Neuronal stem cell (in vitro differentiated cells): ENCODE measurements around the gene PLEKHN1.

ENCODE experiments used
- DNase-seq: peaks from one replicate; pipeline ENCODE4 v3.0.0-alpha.2; 2013; ENCODE audit warnings: low spot score
- H2AFZ ChIP-seq: one replicate; pipeline ENCODE4 v1.6.1; 2013; ENCODE audit warnings: mild to moderate bottlenecking, low read length, inconsistent platforms
- H2AK5ac ChIP-seq: 2 replicates; pipeline ENCODE4 v1.6.1; 2013; ENCODE audit warnings: low read depth, mild to moderate bottlenecking, inconsistent platforms, low read length, moderate library complexity, mixed read lengths
- H2BK120ac ChIP-seq: 2 replicates; pipeline ENCODE4 v1.6.1; 2013; ENCODE audit warnings: low read depth, mild to moderate bottlenecking, inconsistent platforms, low read length, moderate library complexity, mixed read lengths
- H2BK12ac ChIP-seq: one replicate; pipeline ENCODE4 v1.6.1; 2013; ENCODE audit warnings: low read length, inconsistent platforms
- H2BK15ac ChIP-seq: 2 replicates; pipeline ENCODE4 v1.6.1; 2013; ENCODE audit warnings: mild to moderate bottlenecking, low read length, inconsistent platforms, mixed read lengths
- H2BK5ac ChIP-seq: one replicate; pipeline ENCODE4 v1.6.1; 2013; ENCODE audit warnings: inconsistent platforms, mild to moderate bottlenecking, low read length, moderate library complexity
- H3K14ac ChIP-seq: one replicate; pipeline ENCODE4 v1.6.1; 2013; ENCODE audit warnings: low read length, inconsistent platforms
- H3K18ac ChIP-seq: 2 replicates; pipeline ENCODE4 v1.6.1; 2013; ENCODE audit warnings: low read length, inconsistent platforms
- H3K23ac ChIP-seq: 2 replicates; pipeline ENCODE4 v1.6.1; 2013; ENCODE audit warnings: low read depth, mild to moderate bottlenecking, mixed read lengths, low read length, inconsistent platforms; ENCODE audit not compliant: poor library complexity
- H3K27ac ChIP-seq: replicated peaks from 3 replicates; pipeline ENCODE4 v1.5.1; 2013; ENCODE audit warnings: low read length, inconsistent platforms
- H3K27me3 ChIP-seq, 3 experiments: 2 replicates each; pipeline ENCODE4 v1.6.1; 2013; ENCODE audit warnings: low read length in 3 of 3, mild to moderate bottlenecking in 2 of 3, inconsistent platforms in 1 of 3, low read depth in 1 of 3, mixed read lengths in 1 of 3, moderate library complexity in 1 of 3; ENCODE audit not compliant: control insufficient read depth in 3 of 3, insufficient read depth in 3 of 3
- H3K36me3 ChIP-seq, 2 donors: replicated peaks in 1 of 2; 2 replicates each; pipeline ENCODE4 v1.6.1; 2013; ENCODE audit warnings: low read length in 2 of 2; ENCODE audit not compliant: control insufficient read depth in 2 of 2, insufficient read depth in 2 of 2
- H3K4ac ChIP-seq: 2 replicates; pipeline ENCODE4 v1.6.1; 2013; ENCODE audit warnings: inconsistent platforms, mild to moderate bottlenecking, low read length, moderate library complexity
- H3K4me1 ChIP-seq, 2 donors: 1 replicate in 1 of 2; 2 replicates in 1 of 2; pipeline ENCODE4 v1.6.1; 2013; ENCODE audit warnings: low read length in 2 of 2, low read depth in 1 of 2; ENCODE audit not compliant: control insufficient read depth in 2 of 2, insufficient read depth in 1 of 2
- H3K4me2 ChIP-seq: one replicate; pipeline ENCODE4 v1.6.1; 2013; ENCODE audit warnings: mild to moderate bottlenecking, low read length, inconsistent platforms; ENCODE audit not compliant: insufficient read depth, poor library complexity, severe bottlenecking
- H3K4me3 ChIP-seq, 2 donors: 2 replicates each; pipeline ENCODE4 v1.5.1; 2013; ENCODE audit warnings: low read length in 2 of 2, mild to moderate bottlenecking in 2 of 2, inconsistent platforms in 1 of 2, moderate library complexity in 1 of 2
- H3K79me1 ChIP-seq: one replicate; pipeline ENCODE4 v1.6.1; 2013; ENCODE audit warnings: low read depth, mild to moderate bottlenecking, inconsistent platforms, low read length, moderate library complexity
- H3K9ac ChIP-seq: one replicate; pipeline ENCODE4 v1.6.1; 2013; ENCODE audit warnings: mild to moderate bottlenecking, low read depth, low read length, inconsistent platforms; ENCODE audit not compliant: poor library complexity
- H3K9me3 ChIP-seq, 2 donors: replicated peaks in 1 of 2; 2 replicates each; pipeline versions ENCODE3 to v1.6.1; 2013; ENCODE audit warnings: low read length in 2 of 2, mild to moderate bottlenecking in 2 of 2, inconsistent platforms in 1 of 2, low read depth in 1 of 2, mixed read lengths in 1 of 2, moderate library complexity in 1 of 2; ENCODE audit not compliant: control insufficient read depth in 2 of 2, insufficient read depth in 1 of 2
- H4K8ac ChIP-seq: one replicate; pipeline ENCODE4 v1.6.1; 2013; ENCODE audit warnings: low read depth, mild to moderate bottlenecking, inconsistent platforms, low read length, moderate library complexity
- H4K91ac ChIP-seq: one replicate; pipeline ENCODE4 v1.6.1; 2013; ENCODE audit warnings: low read length, low read depth, mild to moderate bottlenecking, inconsistent platforms; ENCODE audit not compliant: poor library complexity
- WGBS, 2 donors: extraction: QIAGEN DNeasy Blood & Tissue Kit; methylation state at CpG; one replicate each; pipeline ENCODE4 v1.1.7; 2013; ENCODE audit warnings: missing lambda C conversion rate in 2 of 2, mixed read lengths in 1 of 2; ENCODE audit not compliant: insufficient read length in 2 of 2, insufficient replicate concordance in 1 of 2; ENCODE audit errors: extremely low coverage in 2 of 2; 5-methylcytosine and 5-hydroxymethylcytosine counted together

Gene PLEKHN1

GRCh38 chr1:970242-970972 is 4.1 kb downstream of the PLEKHN1 start:
- Histone ChIP-seq H3K79me1 (no peaks in the 10 kb centered on the region), H3K14ac (peak overlapping the region; percentile 38), H2AK5ac (peak overlapping the region; percentile 61), H3K18ac (peak overlapping the region; percentile 64), H2BK5ac (no peak overlapping the region), H3K23ac (no peak overlapping the region), H3K27me3 (peaks cover 15 to 95% (median 70%) of the 10 kb centered on the region in 3 experiments), H2AFZ (no peak overlapping the region), H3K27ac (no peak overlapping the region), H2BK15ac (peak overlapping the region; percentile 58), H3K4me2 (no peak overlapping the region), H2BK12ac (no peak overlapping the region), H4K8ac (no peak overlapping the region), H3K4me3 (peak overlapping the region in 1 of 2 donors; percentile 56), H3K4me1 (peaks cover 2 to 14% of the 10 kb centered on the region in 2 donors), H4K91ac (no peak overlapping the region), H3K9ac (no peak overlapping the region), H2BK120ac (no peak overlapping the region), H3K9me3 (peaks cover 0 to 6% of the 10 kb centered on the region in 2 donors), H3K4ac (no peak overlapping the region), H3K36me3 (peaks cover 0 to 2% of the 10 kb centered on the region in 2 donors)
- no peak for DNase-seq
- whole genome bisulfite sequencing, 2 donors: no CpG with 5 or more reads among the region's 33 CpGs

- peaks cover 15 to 97% (median 69%) of the 10 kb centered on the region in 3 experiments for H3K27me3 ChIP-seq
- no peak for DNase-seq
- no CpG with 5 or more reads among the region's 42 CpGs for WGBS, 2 donors
Observed at GRCh38 chr1:970973-971730, 4.9 kb downstream of the PLEKHN1 start.

GRCh38 chr1:971751-972506 is 5.6 kb downstream of the PLEKHN1 start:
- no CpG with 5 or more reads among the region's 34 CpGs for whole genome bisulfite sequencing, 2 donors
- H2BK5ac ChIP-seq: no peak overlapping the region
- no peak overlapping the region for H3K4me3 ChIP-seq
- H3K18ac ChIP-seq: peak overlapping the region; percentile 38
- H3K4me2 ChIP-seq: no peak overlapping the region
- peaks cover 0 to 6% of the 10 kb centered on the region in 2 donors for H3K9me3 ChIP-seq
- no peak overlapping the region for H2BK12ac ChIP-seq
- peaks cover 0 to 2% of the 10 kb centered on the region in 2 donors for H3K36me3 ChIP-seq
- no peaks in the 10 kb centered on the region for H3K79me1 ChIP-seq
- no peak overlapping the region for H3K27ac ChIP-seq
- H2BK15ac ChIP-seq: no peak overlapping the region
- H2AK5ac ChIP-seq: peak overlapping the region; percentile 94
- no peak overlapping the region for H2AFZ ChIP-seq
- peak overlapping the region; percentile 65 for H3K23ac ChIP-seq
- no peak for DNase-seq
- no peak overlapping the region for H3K4ac ChIP-seq
- H3K4me1 ChIP-seq: peaks cover 3 to 6% of the 10 kb centered on the region in 2 donors
- no peak overlapping the region for H4K8ac ChIP-seq
- H3K27me3 ChIP-seq: peaks cover 11 to 91% (median 61%) of the 10 kb centered on the region in 3 experiments
- H3K9ac ChIP-seq: no peak overlapping the region
- H4K91ac ChIP-seq: no peak overlapping the region
- peak overlapping the region; percentile 82 for H3K14ac ChIP-seq
- H2BK120ac ChIP-seq: no peak overlapping the region

More at GRCh38 chr1:970973-971730, 4.9 kb downstream of the PLEKHN1 start:
- H2BK12ac ChIP-seq: no peak overlapping the region
- H2BK15ac ChIP-seq: peak overlapping the region; percentile 58
- no peak overlapping the region for H3K4me2 ChIP-seq
- peaks cover 0 to 6% of the 10 kb centered on the region in 2 donors for H3K9me3 ChIP-seq
- H3K14ac ChIP-seq: no peak overlapping the region
- no peak overlapping the region for H3K27ac ChIP-seq
- H2AFZ ChIP-seq: no peak overlapping the region
- no peak overlapping the region for H3K4me3 ChIP-seq
- H2BK5ac ChIP-seq: no peak overlapping the region
- H3K9ac ChIP-seq: no peak overlapping the region
- no peak overlapping the region for H4K91ac ChIP-seq
- H4K8ac ChIP-seq: no peak overlapping the region
- H3K4me1 ChIP-seq: peaks cover 2 to 13% of the 10 kb centered on the region in 2 donors
- no peak overlapping the region for H2BK120ac ChIP-seq
- peak overlapping the region; percentile 61 for H2AK5ac ChIP-seq
- H3K36me3 ChIP-seq: peaks cover 0 to 2% of the 10 kb centered on the region in 2 donors
- H3K23ac ChIP-seq: no peak overlapping the region
- H3K4ac ChIP-seq: no peak overlapping the region
- peak overlapping the region; percentile 64 for H3K18ac ChIP-seq
- no peaks in the 10 kb centered on the region for H3K79me1 ChIP-seq
